A673 (cell line): ENCODE measurements around the gene BDKRB1. TPM values are rescaled to one million over a fixed set of nuclear protein-coding genes. Genes with fewer than 3 reads are reported as not detected.

Experiments used
- BruUV-seq: library from RNA; stranded (reverse); fragments of 400-500 nt; replicated peaks from 2 replicates; lab custom pipeline; 2021; lab: Mats Ljungman, UMichigan
- CTCF ChIA-PET: fragments of 300-600 bp; sonication (Branson Sonifier 250); formaldehyde crosslinking; loops from one replicate; lab custom pipeline; 2022; ENCODE audit warnings: antibody characterized with exemption; lab: Charles Lee
- POLR2A ChIA-PET: fragments of 300-600 bp; sonication (Branson Sonifier 250); formaldehyde crosslinking; loops from one replicate; lab custom pipeline; 2022; ENCODE audit warnings: antibody characterized with exemption; ENCODE audit not compliant: low non-redundant PET; lab: Charles Lee
- DNase-seq: peaks from one replicate; pipeline ENCODE4 v3.0.0-alpha.2; 2015; ENCODE audit warnings: low spot score
- H3K27ac ChIP-seq: fragments of 200-600 bp; sonication (generic); 2 replicates; pipeline ENCODE4 v1.5.1; 2016; ENCODE audit warnings: mixed run types, low read depth, mild to moderate bottlenecking, mixed read lengths, antibody characterized with exemption, low read length; ENCODE audit not compliant: poor library complexity, severe bottlenecking
- H3K27me3 ChIP-seq: fragments of 200-600 bp; sonication (generic); replicated peaks from 2 replicates; pipeline ENCODE4 v1.6.1; 2017; ENCODE audit warnings: mixed run types, low read depth, mild to moderate bottlenecking, mixed read lengths, antibody characterized with exemption, low read length; ENCODE audit not compliant: insufficient read depth, poor library complexity
- H3K36me3 ChIP-seq: fragments of 200-600 bp; sonication (generic); 2 replicates; pipeline ENCODE4 v1.6.1; 2016; ENCODE audit warnings: mixed run types, mild to moderate bottlenecking, mixed read lengths, antibody characterized with exemption, low read length; ENCODE audit not compliant: insufficient read depth, poor library complexity, severe bottlenecking
- H3K4me1 ChIP-seq: fragments of 200-600 bp; sonication (generic); 2 replicates; pipeline ENCODE4 v1.6.1; 2017; ENCODE audit warnings: mixed run types, mild to moderate bottlenecking, mixed read lengths, antibody characterized with exemption, low read length; ENCODE audit not compliant: insufficient read depth, poor library complexity, severe bottlenecking
- H3K4me3 ChIP-seq: fragments of 200-600 bp; sonication (generic); 2 replicates; pipeline ENCODE4 v1.5.1; 2016; ENCODE audit warnings: low read depth, mixed run types, mild to moderate bottlenecking, mixed read lengths, low read length; ENCODE audit not compliant: poor library complexity, severe bottlenecking
- H3K9me3 ChIP-seq: fragments of 200-600 bp; sonication (generic); 2 replicates; pipeline ENCODE4 v1.6.1; 2016; ENCODE audit warnings: mixed run types, low read depth, mild to moderate bottlenecking, mixed read lengths, antibody characterized with exemption, low read length; ENCODE audit not compliant: poor library complexity, severe bottlenecking
- EZH2 ChIP-seq: fragments of 200-600 bp; sonication (generic); IDR thresholded peaks from 2 replicates; pipeline ENCODE4 v1.6.1; 2017; ENCODE audit warnings: borderline replicate concordance, low read depth, mild to moderate bottlenecking, mixed read lengths, antibody characterized with exemption, low read length; ENCODE audit not compliant: poor library complexity, severe bottlenecking
- intact Hi-C: fragments of 100-400 bp; cut with micrococcal nuclease; formaldehyde crosslinking; loops from one replicate; pipeline ENCODE4 v1.10.0; 2022; ENCODE audit not compliant: unreplicated experiment
- total RNA-seq: library from RNA; stranded (reverse); gene quantifications from 2 replicates; pipeline ENCODE4 v1.2.3, GENCODE V29; 2021
- TF ChIP-seq, protein P1 (sequence below): fragments of 300-800, 200-600 bp; sonication (generic); conservative IDR thresholded peaks from 2 replicates; pipeline ENCODE4 v1.5.1; 2017; ENCODE audit warnings: low read depth, mild to moderate bottlenecking, antibody characterized with exemption, low read length, moderate library complexity, mixed read lengths

Gene BDKRB1
- total RNA-seq, 1 experiment from 2014 or later, result not detected

DNA sequence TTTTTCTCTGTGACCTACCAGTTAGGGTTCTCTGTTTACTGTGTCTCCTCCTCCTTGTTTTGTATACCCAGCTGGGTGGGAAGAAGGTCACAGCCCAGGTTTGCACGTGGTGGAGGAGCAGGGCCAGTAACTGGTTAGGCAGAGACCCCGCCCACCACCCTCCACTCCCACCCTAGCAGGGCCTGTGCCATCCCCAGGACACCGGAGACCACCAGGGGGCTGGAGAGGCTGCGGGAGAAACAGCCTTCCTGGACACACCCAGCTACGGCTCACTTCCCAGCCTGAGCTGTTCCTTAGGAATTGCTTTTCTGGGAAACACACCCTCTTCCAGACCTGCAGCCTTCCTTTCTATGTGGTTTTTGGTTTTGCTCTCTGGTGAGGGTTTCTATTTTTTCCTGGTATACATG is 30.3 kb upstream of the BDKRB1 start:
- peaks cover 16% of the 10 kb centered on the region for H3K4me1 ChIP-seq
- H3K36me3 ChIP-seq, result no peaks in the 10 kb centered on the region
- TF ChIP-seq EZH2, result no peak
- TF ChIP-seq, protein P1, sequence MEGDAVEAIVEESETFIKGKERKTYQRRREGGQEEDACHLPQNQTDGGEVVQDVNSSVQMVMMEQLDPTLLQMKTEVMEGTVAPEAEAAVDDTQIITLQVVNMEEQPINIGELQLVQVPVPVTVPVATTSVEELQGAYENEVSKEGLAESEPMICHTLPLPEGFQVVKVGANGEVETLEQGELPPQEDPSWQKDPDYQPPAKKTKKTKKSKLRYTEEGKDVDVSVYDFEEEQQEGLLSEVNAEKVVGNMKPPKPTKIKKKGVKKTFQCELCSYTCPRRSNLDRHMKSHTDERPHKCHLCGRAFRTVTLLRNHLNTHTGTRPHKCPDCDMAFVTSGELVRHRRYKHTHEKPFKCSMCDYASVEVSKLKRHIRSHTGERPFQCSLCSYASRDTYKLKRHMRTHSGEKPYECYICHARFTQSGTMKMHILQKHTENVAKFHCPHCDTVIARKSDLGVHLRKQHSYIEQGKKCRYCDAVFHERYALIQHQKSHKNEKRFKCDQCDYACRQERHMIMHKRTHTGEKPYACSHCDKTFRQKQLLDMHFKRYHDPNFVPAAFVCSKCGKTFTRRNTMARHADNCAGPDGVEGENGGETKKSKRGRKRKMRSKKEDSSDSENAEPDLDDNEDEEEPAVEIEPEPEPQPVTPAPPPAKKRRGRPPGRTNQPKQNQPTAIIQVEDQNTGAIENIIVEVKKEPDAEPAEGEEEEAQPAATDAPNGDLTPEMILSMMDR, result no peak
- no peaks in the 10 kb centered on the region for H3K9me3 ChIP-seq
- peaks cover 4% of the 10 kb centered on the region for H3K27me3 ChIP-seq
- no peak overlapping the region for H3K27ac ChIP-seq
- no TSS peak for BruUV-seq
- ChIA-PET POLR2A (no interaction called here), CTCF (interaction anchor here (1.2 kb wide), 1 partner anchor 127 kb away, joined by 3 read pairs; no protein-coding TSS in a partner anchor)
- no peak overlapping the region for H3K4me3 ChIP-seq
- no peak for DNase-seq
- intact Hi-C loops, result no loop called here

DNA sequence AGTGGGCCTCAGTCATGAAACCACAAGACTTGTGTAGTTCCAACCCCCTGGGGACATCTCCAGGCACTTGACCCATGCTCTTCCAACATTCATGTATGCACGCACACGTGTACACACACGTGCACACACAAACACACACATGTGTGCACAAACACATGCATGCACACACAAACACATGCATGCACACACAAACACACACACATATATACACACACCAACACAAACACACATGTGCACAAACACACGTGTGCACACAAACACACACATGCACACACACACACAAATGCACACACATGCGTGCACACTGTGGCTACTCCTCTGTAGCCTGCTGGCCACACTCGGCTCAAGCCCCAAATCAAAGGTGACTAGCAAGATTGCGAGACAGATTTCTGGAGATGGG is 28.6 kb upstream of the BDKRB1 start:
- Histone ChIP-seq H3K27me3 (peaks cover 4% of the 10 kb centered on the region), H3K36me3 (no peaks in the 10 kb centered on the region), H3K4me1 (peaks cover 16% of the 10 kb centered on the region), H3K27ac (no peak overlapping the region), H3K9me3 (no peaks in the 10 kb centered on the region), H3K4me3 (no peak overlapping the region)
- CTCF ChIA-PET, result no interaction called here
- intact Hi-C loops, result no loop called here
- no TSS peak for BruUV-seq
- TF ChIP-seq EZH2, result no peak
- TF ChIP-seq, protein P1, result no peak
- POLR2A ChIA-PET, result no interaction called here
- no peak for DNase-seq

GRCh38 chr14:96229315-96229714 is 26.7 kb upstream of the BDKRB1 start:
- intact Hi-C loops, result no loop called here
- H3K4me3 ChIP-seq, result no peak overlapping the region
- DNase-seq, result no peak
- H3K27me3 ChIP-seq, result no peaks in the 10 kb centered on the region
- CTCF ChIA-PET, result no interaction called here
- POLR2A ChIA-PET, result no interaction called here
- peaks cover 7% of the 10 kb centered on the region for H3K4me1 ChIP-seq
- BruUV-seq, result no TSS peak
- no peaks in the 10 kb centered on the region for H3K36me3 ChIP-seq
- no peak for TF ChIP-seq EZH2
- TF ChIP-seq, protein P1, result no peak
- H3K9me3 ChIP-seq, result no peaks in the 10 kb centered on the region
- no peak overlapping the region for H3K27ac ChIP-seq
